GM19328 (cell line): ENCODE data around the gene MASP2.
"Not testable (repeated sequence)": the region's sequence is repeated elsewhere in the genome, so short reads cannot be mapped to it uniquely, and the experiment has no call there.

Experiments
- ATAC-seq: cut with Tn5 transposase; IDR thresholded peaks from one replicate; pipeline ENCODE4 v1.9.1; 2021; ENCODE audit warnings: mild to moderate bottlenecking, moderate library complexity; ENCODE audit not compliant: unreplicated experiment

MASP2 gene

DNA sequence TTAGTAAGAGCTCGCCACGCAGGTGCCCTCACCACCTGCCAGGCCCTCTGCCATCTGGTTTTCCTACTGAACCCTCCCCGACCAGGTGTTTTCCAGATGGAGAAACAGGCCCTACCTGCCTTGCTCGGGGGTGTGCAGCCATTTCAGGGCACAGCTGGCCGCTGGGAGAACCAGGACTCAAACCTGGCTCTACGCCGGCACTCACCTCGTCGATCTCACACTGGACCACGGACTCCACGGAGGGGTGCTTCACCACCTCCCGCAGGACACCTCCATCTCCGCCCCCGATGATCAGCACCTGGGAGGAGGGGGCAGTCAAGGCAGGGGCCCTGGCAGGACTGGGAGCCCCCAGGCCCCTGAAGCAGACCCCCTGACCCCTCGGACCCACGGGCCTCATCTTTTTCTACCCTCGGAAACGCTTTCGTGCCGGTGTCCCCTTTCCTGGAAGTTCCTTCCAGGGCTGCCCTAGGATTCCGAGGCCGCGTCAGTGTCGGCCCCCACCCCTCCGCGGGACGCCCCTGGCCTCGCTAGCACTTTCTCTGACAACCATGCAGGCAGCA is 11.6 kb upstream of the MASP2 start:
- no peak for ATAC-seq

- ATAC-seq, result no peak
Measured at GRCh38 chr1:11058026-11058425, 11.0 kb upstream of the MASP2 start.

DNA sequence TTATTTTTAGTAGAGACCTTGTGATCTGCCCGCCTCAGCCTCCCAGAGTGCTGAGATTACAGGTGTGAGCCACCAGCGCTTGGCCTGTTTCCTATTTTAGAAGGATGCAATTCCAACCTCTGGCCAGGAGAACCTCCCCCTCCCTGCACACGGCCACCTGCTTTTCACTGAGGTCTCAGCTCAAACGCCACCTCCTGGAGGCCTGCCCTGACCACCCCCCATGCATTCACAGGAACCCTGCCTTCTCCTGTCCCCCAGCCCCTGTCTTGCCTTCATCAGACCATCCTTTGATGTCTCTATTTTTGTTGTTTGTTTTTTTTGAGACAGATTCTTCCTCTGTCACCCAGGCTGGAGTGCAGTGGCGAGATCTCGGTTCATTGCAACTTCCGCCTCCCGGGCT is 10.4 kb upstream of the MASP2 start:
- ATAC-seq, result no peak

- ATAC-seq, result no peak
Measured at GRCh38 chr1:11056504-11056903, 9.5 kb upstream of the MASP2 start.

DNA sequence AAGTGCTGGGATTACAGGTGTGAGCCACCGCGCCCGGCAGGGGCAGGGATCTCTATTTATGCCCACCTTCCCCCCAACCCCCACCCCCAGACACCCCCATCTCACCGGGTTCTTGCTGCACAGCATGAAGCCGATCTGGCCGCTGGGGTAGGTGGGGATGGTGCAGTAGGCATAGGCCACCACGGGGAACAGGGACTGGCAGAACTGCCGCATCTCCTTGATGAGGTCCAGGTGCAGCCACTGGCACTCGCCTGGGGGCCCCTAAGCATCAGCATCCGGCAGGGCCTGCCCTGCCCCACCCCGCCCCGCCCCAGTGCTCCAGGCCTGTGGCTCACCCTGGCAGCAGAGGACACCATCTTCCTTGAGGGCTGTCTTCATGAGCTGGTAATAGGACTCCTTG is 8.6 kb upstream of the MASP2 start:
- ATAC-seq, result no peak

GRCh38 chr1:11054666-11055065 is 7.6 kb upstream of the MASP2 start:
- no peak for ATAC-seq

- ATAC-seq, result no peak
Measured at GRCh38 chr1:11054181-11054580, 7.1 kb upstream of the MASP2 start.

- ATAC-seq, result no peak
Measured at GRCh38 chr1:11053758-11054137, 6.7 kb upstream of the MASP2 start.

DNA sequence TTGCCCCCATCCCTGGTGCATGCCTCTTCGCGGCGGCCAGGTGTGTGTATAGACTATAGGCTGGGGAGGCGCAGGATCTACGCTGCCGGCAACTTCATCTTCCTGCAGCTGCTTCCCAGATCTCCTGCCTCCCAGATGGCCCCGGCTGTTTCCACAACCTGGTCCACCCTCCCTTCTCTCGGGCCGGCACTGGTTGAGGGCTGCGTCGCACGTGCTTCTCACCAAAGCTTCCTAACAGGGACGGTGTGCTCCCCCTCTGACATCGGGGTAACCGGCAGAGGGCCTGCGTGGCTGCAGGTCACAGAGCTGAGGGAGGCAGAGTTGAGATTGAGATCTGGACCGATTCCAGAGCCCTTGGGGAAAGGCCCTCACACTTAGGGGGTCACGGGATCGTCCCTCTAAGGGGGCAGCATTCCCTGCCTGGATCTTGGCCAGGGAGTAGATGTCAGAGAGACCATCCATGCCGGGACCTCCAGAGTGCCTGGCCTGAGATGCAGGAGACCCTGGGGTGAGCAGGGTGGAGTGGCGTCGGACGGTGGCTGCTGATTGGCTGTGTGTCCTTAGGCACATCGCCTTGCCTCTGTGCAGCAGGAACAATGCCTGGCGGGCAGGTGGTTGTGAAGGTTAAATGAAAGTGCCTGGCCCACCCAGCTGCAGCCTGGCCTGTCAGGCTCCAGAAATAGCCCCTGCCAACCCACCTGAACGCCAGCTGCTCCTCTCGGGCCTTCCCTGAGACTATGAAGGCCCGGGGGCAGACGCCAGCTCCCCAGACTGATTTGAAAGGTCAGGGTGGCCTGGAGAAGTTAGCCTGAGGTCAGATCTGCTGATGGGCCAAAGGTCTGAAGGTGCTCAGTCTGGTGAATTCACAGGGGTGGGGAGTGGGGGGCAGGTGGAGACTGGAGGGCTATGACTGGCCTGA is 6.1 kb upstream of the MASP2 start:
- ATAC-seq, result no peak

DNA sequence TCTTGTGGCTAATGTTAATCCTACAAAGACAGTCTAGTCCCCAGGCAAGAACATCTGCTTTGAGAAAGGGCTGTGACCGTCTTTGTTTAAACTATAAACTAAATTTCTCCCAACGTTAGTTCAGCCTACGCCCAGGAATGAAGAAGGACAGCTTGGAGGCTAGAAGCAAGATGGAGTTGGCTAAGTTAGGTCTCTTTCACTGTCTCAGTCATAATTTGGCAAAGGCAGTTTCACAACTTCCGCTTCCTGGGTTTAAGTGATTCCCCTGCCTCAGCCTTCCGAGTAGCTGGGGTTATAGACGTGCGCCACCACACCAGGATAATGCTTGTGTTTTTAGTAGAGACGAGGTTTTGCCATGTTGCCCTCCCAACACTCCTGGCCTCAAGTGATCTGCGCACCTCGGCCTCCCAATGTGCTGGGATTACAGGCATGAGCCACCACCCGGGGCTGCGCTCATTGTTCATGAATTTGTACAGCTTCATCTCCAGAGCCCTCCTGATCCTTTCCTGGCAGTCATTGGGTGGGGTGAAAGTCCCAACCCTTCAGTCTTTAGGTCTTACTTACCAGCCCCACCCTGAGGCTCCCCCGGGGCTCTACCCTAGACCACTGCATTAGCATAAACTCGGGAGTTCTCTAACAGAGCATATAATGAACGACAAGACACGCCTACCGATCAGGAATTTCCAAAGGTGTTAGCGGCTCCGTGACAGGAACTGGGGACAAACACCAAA is 4.9 kb upstream of the MASP2 start:
- ATAC-seq, result no peak

DNA sequence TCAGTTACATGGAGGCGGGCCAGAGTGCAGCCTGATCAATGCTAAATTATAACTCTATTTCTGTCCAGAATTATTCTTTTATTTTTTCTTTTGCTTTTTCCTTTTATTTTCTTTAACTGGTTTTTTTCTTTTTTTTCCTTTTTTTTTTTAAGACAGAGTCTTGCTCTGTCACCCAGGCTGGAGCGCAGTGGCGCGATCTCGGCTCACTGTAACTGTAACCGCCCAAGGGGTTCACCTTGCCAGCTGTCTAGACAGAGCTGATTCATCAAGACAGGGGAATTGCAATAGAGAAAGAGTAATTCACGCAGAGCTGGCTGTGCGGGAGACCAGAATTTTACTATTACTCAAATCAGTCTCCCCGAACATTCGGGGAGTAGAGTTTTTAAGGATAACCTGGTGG is 4.1 kb upstream of the MASP2 start:
- not testable (repeated sequence) for ATAC-seq

DNA sequence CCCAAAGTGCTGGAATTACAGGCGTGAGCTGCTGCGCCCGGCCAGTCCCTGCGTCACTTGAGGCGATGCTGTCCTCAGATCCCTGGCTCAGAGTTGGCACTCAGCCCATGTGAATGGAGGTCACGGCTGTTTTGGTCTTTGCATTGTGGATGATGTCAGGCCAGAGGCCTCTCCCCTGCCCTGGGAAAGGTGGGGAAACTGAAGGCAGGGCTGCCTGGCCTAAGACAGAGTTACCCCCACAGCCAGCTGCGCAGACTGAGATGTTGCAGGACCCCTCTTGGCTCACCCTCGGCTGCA is 821 bp downstream of the MASP2 start:
- no peak for ATAC-seq

DNA sequence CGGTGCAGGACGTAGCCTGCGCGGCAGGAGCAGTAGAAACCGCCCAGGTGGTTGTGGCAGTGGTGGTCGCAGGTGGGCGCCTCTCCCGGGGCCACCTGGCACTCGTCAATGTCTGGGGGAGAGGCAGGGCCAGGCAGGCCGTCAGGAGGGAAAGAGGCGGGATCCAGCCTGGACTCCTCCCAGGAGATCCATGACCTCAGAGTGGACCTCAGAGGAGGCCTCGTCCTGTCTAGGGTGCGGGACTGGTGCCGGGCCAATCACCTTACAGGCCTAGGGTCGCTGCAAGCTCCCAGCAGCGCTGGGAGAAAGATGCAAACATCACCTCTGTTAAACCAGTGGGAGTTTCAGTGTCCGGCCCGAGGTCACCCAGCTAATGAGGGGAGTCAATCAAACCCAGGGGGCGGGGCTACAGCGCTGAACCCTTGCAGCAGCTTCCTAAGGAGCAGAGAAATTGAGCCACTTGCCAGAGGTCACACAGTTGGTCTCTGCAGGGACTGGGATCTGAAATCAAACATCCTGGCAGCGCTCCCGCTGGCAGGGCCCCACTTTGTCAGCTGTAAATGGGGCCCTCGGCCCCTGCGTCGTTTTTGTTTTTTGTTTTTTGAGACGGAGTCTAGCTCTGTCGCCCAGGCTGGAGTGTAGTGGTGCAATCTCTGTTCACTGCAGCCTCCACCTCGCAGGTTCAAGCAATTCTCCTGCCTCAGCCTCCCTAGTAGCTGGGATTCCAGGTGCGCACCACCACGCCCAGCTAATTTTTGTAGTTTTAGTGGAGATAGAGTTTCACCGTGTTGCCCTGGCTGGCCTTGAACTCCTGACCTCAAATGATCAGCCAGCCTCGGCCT is 1.4 kb downstream of the MASP2 start:
- ATAC-seq, result no peak

- ATAC-seq, result no peak
Measured at GRCh38 chr1:11044849-11045427, 2.1 kb downstream of the MASP2 start.

DNA sequence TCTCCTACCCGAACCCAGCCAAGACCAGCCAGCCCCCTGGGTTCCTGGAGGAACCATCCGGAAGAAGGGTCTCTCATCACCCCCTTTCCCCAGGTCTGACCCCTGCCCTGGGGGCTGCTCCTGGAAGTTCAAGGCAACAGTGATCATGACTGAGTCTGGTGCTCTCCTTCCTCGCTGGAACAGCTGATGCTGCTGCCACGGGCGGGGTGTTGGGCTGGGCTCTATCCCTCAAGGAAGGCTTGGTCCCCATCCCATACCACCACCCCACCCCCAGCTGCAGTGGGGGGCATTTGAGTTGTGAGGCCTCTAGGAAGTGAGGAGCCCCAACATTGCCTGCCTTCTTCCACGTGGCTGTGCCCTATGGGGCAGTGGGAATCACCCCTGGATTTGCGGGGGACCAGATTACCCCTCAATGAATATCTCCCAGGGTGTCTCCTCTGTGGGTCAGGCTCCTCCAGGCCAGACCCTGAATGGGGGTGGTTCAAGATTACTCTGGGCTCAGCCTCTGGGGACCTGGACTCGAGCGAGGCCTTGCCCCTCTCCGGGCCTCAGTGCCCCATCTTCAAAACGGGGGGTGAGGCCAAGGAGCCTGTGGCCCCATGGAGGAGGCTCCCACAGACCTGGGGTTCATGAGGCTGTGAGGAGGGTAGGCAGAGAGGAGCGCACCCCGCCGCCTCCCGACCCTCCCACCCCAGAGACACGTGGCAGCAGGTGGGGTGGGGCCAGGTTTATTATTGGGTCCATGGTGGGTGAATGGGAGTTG is 2.8 kb downstream of the MASP2 start:
- no peak for ATAC-seq

- no peak for ATAC-seq
Measured at GRCh38 chr1:11042995-11043874, 3.8 kb downstream of the MASP2 start.

- ATAC-seq, result no peak
Measured at GRCh38 chr1:11042065-11042464, 5.0 kb downstream of the MASP2 start.

DNA sequence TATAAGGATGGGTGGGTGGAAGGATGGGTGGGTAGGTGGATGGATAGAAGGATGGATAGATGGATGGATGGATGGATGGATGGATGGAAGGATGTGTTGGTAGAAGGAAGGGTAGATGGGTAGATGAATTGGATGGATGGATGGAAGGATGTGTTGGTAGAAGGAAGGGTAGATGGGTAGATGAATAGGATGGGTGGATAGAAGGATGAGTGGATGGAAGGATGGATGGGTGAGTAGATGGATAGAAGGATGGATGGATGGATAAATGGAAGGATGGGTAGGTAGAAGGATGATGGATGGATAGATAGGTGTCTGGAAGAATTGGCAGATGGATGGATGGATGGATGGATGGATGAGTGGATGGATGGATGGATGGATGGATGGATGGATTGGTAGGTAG is 6.0 kb downstream of the MASP2 start:
- ATAC-seq, result no peak

GRCh38 chr1:11040105-11040429 is 7.0 kb downstream of the MASP2 start:
- not testable (repeated sequence) for ATAC-seq
